OCI-LY3 (cell line): Measurements from ENCODE around the gene NODAL.

Experiments used
- H2AFZ ChIP-seq: fragments of 200-600, 300-600 bp; shearing (Covaris generic); 2 replicates; pipeline ENCODE4 v1.6.0; 2014; ENCODE audit warnings: antibody characterized with exemption, low read depth, low read length
- H3K27ac ChIP-seq: fragments of 200-600, 300-600 bp; sonication (generic); 2 replicates; pipeline ENCODE4 v1.5.1; 2014; ENCODE audit warnings: mild to moderate bottlenecking, low read length, moderate library complexity, mixed read lengths
- H3K27me3 ChIP-seq: fragments of 200-600, 300-600 bp; sonication (generic); 2 replicates; pipeline ENCODE4 v1.6.1; 2014; ENCODE audit warnings: low read depth, low read length, mixed read lengths
- H3K36me3 ChIP-seq: fragments of 200-600, 300-600 bp; sonication (generic); replicated peaks from 2 replicates; pipeline ENCODE3; 2014; ENCODE audit warnings: low read depth, low read length, mixed read lengths
- H3K4me1 ChIP-seq: fragments of 300-600, 200-600 bp; sonication (generic); 2 replicates; pipeline ENCODE4 v1.6.1; 2014; ENCODE audit warnings: low read length, mixed read lengths
- H3K4me2 ChIP-seq: fragments of 200-600, 300-600 bp; sonication (generic); 2 replicates; pipeline ENCODE4 v1.6.1; 2014; ENCODE audit warnings: low read length, mixed read lengths
- H3K4me3 ChIP-seq: fragments of 300-600, 200-600 bp; sonication (generic); 2 replicates; pipeline ENCODE4 v1.5.1; 2014; ENCODE audit warnings: antibody characterized with exemption, mild to moderate bottlenecking, low read length, moderate library complexity
- H3K79me2 ChIP-seq: fragments of 300-600, 200-600 bp; shearing (Covaris generic); 2 replicates; pipeline ENCODE4 v1.6.1; 2014; ENCODE audit warnings: mild to moderate bottlenecking, low read length, mixed read lengths
- H3K9ac ChIP-seq: fragments of 300-600, 200-600 bp; shearing (Covaris generic); 2 replicates; pipeline ENCODE4 v1.6.0; 2014; ENCODE audit warnings: mild to moderate bottlenecking, low read length, moderate library complexity
- H3K9me3 ChIP-seq: fragments of 200-600, 300-600 bp; shearing (Covaris generic); 2 replicates; pipeline ENCODE4 v1.6.1; 2014; ENCODE audit warnings: low read length, mixed read lengths; ENCODE audit not compliant: insufficient read depth
- H4K20me1 ChIP-seq: fragments of 200-600, 300-600 bp; sonication (generic); 2 replicates; pipeline ENCODE4 v1.6.1; 2016; ENCODE audit warnings: low read length, mixed read lengths; ENCODE audit not compliant: insufficient read depth
- EZH2phosphoT487 ChIP-seq: fragments of 200-600 bp; shearing (Covaris generic); IDR thresholded peaks from 2 replicates; pipeline ENCODE4 v1.6.1; 2018; ENCODE audit warnings: antibody characterized with exemption, mixed run types, low read depth
- TF ChIP-seq, protein P1 (sequence below): fragments of 200-600, 300-600 bp; sonication (generic); IDR thresholded peaks from 2 replicates; pipeline ENCODE4 v1.5.1; 2014; ENCODE audit warnings: antibody characterized with exemption, low read length, low read depth

NODAL gene

GRCh38 chr10:70405037-70405824 is 36.2 kb downstream of the NODAL start:
- peaks cover 44% of the 10 kb centered on the region for H3K79me2 ChIP-seq

DNA sequence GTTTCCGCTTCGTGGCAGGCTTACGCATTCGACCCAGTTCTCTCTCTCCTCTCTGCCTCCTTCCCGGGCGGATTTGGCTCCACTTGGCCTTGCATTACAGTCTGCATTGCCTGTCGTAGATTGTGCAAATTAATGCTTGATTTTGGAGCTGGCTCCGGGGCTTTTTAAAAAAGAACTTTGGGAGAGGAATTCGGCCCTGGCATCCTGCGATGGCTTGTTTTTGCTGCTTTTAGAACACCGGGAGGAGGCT is 36.8 kb downstream of the NODAL start:
- Histone ChIP-seq H3K4me2 (peak overlapping the region; percentile 93), H3K4me3 (peak overlapping the region; percentile 91), H3K27ac (no peak overlapping the region), H3K79me2 (peaks cover 43% of the 10 kb centered on the region), H3K4me1 (peaks cover 13% of the 10 kb centered on the region), H4K20me1 (peaks cover 32% of the 10 kb centered on the region), H3K9me3 (no peaks in the 10 kb centered on the region), H3K9ac (peak overlapping the region; percentile 80), H3K27me3 (no peaks in the 10 kb centered on the region), H2AFZ (no peak overlapping the region), H3K36me3 (peaks cover 11% of the 10 kb centered on the region)
- TF ChIP-seq, protein P1, sequence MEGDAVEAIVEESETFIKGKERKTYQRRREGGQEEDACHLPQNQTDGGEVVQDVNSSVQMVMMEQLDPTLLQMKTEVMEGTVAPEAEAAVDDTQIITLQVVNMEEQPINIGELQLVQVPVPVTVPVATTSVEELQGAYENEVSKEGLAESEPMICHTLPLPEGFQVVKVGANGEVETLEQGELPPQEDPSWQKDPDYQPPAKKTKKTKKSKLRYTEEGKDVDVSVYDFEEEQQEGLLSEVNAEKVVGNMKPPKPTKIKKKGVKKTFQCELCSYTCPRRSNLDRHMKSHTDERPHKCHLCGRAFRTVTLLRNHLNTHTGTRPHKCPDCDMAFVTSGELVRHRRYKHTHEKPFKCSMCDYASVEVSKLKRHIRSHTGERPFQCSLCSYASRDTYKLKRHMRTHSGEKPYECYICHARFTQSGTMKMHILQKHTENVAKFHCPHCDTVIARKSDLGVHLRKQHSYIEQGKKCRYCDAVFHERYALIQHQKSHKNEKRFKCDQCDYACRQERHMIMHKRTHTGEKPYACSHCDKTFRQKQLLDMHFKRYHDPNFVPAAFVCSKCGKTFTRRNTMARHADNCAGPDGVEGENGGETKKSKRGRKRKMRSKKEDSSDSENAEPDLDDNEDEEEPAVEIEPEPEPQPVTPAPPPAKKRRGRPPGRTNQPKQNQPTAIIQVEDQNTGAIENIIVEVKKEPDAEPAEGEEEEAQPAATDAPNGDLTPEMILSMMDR, result no peak
- TF ChIP-seq EZH2phosphoT487, result no peak

More at GRCh38 chr10:70405037-70405824, 36.2 kb downstream of the NODAL start:
- H3K36me3 ChIP-seq, result peaks cover 11% of the 10 kb centered on the region
- H3K4me2 ChIP-seq, result peak overlapping the region; percentile 93
- no peak overlapping the region for H2AFZ ChIP-seq
- TF ChIP-seq, protein P1, result no peak
- TF ChIP-seq EZH2phosphoT487, result no peak
- H4K20me1 ChIP-seq, result peaks cover 33% of the 10 kb centered on the region
- no peak overlapping the region for H3K27ac ChIP-seq
- H3K4me3 ChIP-seq, result peak overlapping the region; percentile 91
- H3K4me1 ChIP-seq, result peaks cover 13% of the 10 kb centered on the region
- peak overlapping the region; percentile 80 for H3K9ac ChIP-seq
- no peaks in the 10 kb centered on the region for H3K9me3 ChIP-seq
- no peaks in the 10 kb centered on the region for H3K27me3 ChIP-seq

DNA sequence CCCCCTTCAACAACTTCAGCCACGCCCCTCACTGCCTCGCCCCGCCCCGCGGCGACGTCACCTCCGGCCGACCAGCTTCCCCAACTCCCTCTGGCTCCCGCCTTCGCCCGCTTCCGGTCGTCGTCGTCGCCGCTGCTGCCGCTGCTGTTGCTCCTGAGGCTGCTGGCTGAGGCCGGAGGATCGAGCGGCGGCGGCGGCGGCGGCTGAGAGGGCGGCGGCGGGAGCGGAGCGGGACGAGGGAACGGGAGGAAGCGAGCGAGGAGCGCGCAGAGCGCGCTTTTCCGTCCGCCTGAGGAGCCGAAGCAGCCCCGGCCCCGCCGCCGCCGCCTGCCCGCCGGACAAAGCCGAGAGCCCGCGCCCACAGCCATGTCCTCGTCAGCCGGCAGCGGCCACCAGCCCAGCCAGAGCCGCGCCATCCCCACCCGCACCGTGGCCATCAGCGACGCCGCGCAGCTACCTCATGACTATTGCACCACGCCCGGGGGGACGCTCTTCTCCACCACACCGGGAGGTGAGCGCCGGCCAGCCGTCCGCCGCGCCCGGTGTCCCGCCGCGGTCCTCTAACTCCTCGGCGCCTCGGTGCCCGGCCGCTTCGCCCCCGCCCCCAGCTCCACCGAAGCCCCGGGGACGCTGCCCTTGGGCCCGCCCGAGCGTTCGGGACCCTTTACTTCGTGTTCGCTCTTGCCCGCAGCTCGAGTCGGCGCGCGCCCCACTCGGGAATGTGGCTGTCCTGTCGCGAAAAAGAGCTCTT is 37.3 kb downstream of the NODAL start, which contains the start of gene EIF4EBP2:
EIF4EBP2 (plus strand) TSS at position 110 of the 751 bp plus-strand sequence; CDS start at position 367, 257 bp downstream.
- peak within 1 kb of the TSS; percentile 97 for H3K4me2 ChIP-seq
- H2AFZ ChIP-seq, result peak within 1 kb of the TSS; percentile 98
- peaks cover 27% of the 10 kb centered on the region for H4K20me1 ChIP-seq
- peaks cover 8% of the 10 kb centered on the region for H3K36me3 ChIP-seq
- TF ChIP-seq, protein P1, result no peak
- no peak for TF ChIP-seq EZH2phosphoT487
- 0 out of 2 replicates have a peak within 1 kb of the TSS, but pooled peaks have one; percentile 26 for H3K27ac ChIP-seq
- peak within 1 kb of the TSS; percentile 91 for H3K4me3 ChIP-seq
- H3K79me2 ChIP-seq, result peaks cover 38% of the 10 kb centered on the region
- H3K9me3 ChIP-seq, result no peaks in the 10 kb centered on the region
- H3K27me3 ChIP-seq, result no peaks in the 10 kb centered on the region
- H3K9ac ChIP-seq, result peak within 1 kb of the TSS; percentile 80
- peaks cover 13% of the 10 kb centered on the region for H3K4me1 ChIP-seq

DNA sequence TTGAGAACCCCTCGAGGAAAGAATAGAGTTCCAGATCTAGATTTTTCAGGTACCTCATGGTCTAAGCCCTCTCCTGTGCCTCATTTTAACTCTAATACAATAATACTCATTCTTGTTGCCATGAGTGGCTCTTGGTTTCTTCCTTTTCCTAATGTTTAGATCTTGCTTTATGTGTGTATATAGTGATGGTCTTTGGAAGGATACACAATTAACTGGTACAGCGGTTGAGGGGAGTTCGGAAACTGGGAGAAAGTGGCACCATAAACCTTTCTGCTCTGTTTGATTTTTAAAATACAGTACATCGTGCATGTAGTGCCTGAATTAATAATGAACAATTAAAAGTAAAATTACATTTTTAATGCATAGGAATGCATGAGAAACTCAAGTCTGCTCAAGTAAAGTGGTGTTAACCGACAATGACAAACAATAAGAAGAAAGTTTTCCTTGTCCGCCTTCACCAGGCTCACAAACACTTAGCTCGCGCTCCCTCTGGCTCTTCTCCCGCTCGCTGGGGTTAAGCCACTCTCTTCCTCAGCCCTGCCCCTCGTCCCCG is 37.9 kb downstream of the NODAL start:
- Histone ChIP-seq H3K4me1 (peaks cover 13% of the 10 kb centered on the region), H3K4me3 (peak overlapping the region; percentile 91), H3K27me3 (no peaks in the 10 kb centered on the region), H3K9me3 (no peaks in the 10 kb centered on the region), H3K4me2 (peak overlapping the region; percentile 97), H4K20me1 (peaks cover 21% of the 10 kb centered on the region), H3K27ac (no peak overlapping the region), H3K36me3 (peaks cover 5% of the 10 kb centered on the region), H2AFZ (peak overlapping the region; percentile 98), H3K9ac (peak overlapping the region; percentile 63), H3K79me2 (peaks cover 31% of the 10 kb centered on the region)
- TF ChIP-seq, protein P1, result no peak
- no peak for TF ChIP-seq EZH2phosphoT487
